ENCODE data around the gene CHD2.
"Not testable (repeated sequence)": the region's sequence is repeated elsewhere in the genome, so short reads cannot be mapped to it uniquely, and the experiment has no call there.

The CHD2 gene

GRCh38 chr15:93052090-93052879 is 152.2 kb downstream of the CHD2 start:
- DNase-seq: peak; percentile 45

GRCh38 chr15:93055211-93055610 is 155.1 kb downstream of the CHD2 start:
- no peak for DNase-seq

GRCh38 chr15:93056836-93057235 is 156.7 kb downstream of the CHD2 start:
- no peak for DNase-seq

GRCh38 chr15:93057618-93058017 is 157.5 kb downstream of the CHD2 start:
- no peak for DNase-seq

GRCh38 chr15:93058128-93058527 is 158.0 kb downstream of the CHD2 start:
- no peak for DNase-seq

GRCh38 chr15:93058904-93059427 is 158.8 kb downstream of the CHD2 start:
- DNase-seq: no peak

GRCh38 chr15:93059442-93059841 is 159.3 kb downstream of the CHD2 start:
- no peak for DNase-seq

- no peak for DNase-seq
Measured at GRCh38 chr15:93060336-93061248, 160.5 kb downstream of the CHD2 start.

GRCh38 chr15:93062628-93063261 is 162.6 kb downstream of the CHD2 start:
- not testable (repeated sequence) for DNase-seq

GRCh38 chr15:93063262-93063671 is 163.1 kb downstream of the CHD2 start:
- DNase-seq: no peak

GRCh38 chr15:93063796-93064690 is 163.9 kb downstream of the CHD2 start:
- no peak for DNase-seq

GRCh38 chr15:93065641-93066045 is 165.5 kb downstream of the CHD2 start:
- DNase-seq: no peak

GRCh38 chr15:93066224-93066681 is 166.1 kb downstream of the CHD2 start:
- DNase-seq: no peak

GRCh38 chr15:93066834-93067648 is 166.9 kb downstream of the CHD2 start:
- no peak for DNase-seq

- no peak for DNase-seq
Measured at GRCh38 chr15:93067649-93068085, 167.5 kb downstream of the CHD2 start.

- no peak for DNase-seq
Measured at GRCh38 chr15:93068581-93069199, 168.6 kb downstream of the CHD2 start.

GRCh38 chr15:93070132-93070531 is 170.0 kb downstream of the CHD2 start:
- no peak for DNase-seq

- DNase-seq: no peak
Measured at GRCh38 chr15:93070551-93071296, 170.6 kb downstream of the CHD2 start.

GRCh38 chr15:93071469-93071936 is 171.4 kb downstream of the CHD2 start:
- no peak for DNase-seq

GRCh38 chr15:93072011-93072410 is 171.9 kb downstream of the CHD2 start:
- no peak for DNase-seq
